Liver (tissue), 9 donors: Measurements from ENCODE around the gene LRRK1. TPM values are rescaled to one million over a fixed set of nuclear protein-coding genes. Genes with fewer than 3 reads are reported as not detected.

Experiments
- DNase-seq: peaks from one replicate; pipeline ENCODE4 v3.0.0-alpha.2; 2017; ENCODE audit warnings: low spot score
- H3K27ac ChIP-seq, 2 donors: one replicate each; pipeline ENCODE4 v1.7.0; 2013; ENCODE audit warnings: inconsistent platforms in 2 of 2, low read length in 2 of 2, control low read depth in 1 of 2, low read depth in 1 of 2, mild to moderate bottlenecking in 1 of 2
- H3K27me3 ChIP-seq, 4 donors: one replicate each; pipeline versions ENCODE4 v1.6.1 to v1.7.0; 2013; ENCODE audit warnings: low read length in 3 of 4, inconsistent platforms in 1 of 4, mild to moderate bottlenecking in 1 of 4, moderate library complexity in 1 of 4; ENCODE audit not compliant: control insufficient read depth in 4 of 4, insufficient read depth in 4 of 4
- H3K36me3 ChIP-seq, 4 donors: one replicate each; pipeline versions ENCODE4 v1.6.1 to v1.7.0; 2013; ENCODE audit warnings: low read length in 3 of 4, mild to moderate bottlenecking in 3 of 4, low read depth in 1 of 4, moderate library complexity in 1 of 4; ENCODE audit not compliant: control insufficient read depth in 4 of 4, insufficient read depth in 3 of 4
- H3K4me1 ChIP-seq, 4 donors: one replicate each; pipeline versions ENCODE4 v1.6.1 to v1.7.0; 2013; ENCODE audit warnings: low read length in 3 of 4, mild to moderate bottlenecking in 3 of 4, moderate library complexity in 1 of 4; ENCODE audit not compliant: control insufficient read depth in 4 of 4, insufficient read depth in 4 of 4
- H3K4me3 ChIP-seq, 3 donors: one replicate each; pipeline versions ENCODE4 v1.6.1 to v1.7.0; 2013; ENCODE audit warnings: low read length in 3 of 3, control low read depth in 1 of 3, low read depth in 1 of 3, mild to moderate bottlenecking in 1 of 3
- H3K9ac ChIP-seq, 2 donors: one replicate each; pipeline ENCODE4 v1.7.0; 2013; ENCODE audit warnings: low read length in 2 of 2, mild to moderate bottlenecking in 2 of 2, moderate library complexity in 2 of 2, control low read depth in 1 of 2, low read depth in 1 of 2
- H3K9me3 ChIP-seq, 4 donors: one replicate each; pipeline versions ENCODE4 v1.6.1 to v1.7.0; 2013; ENCODE audit warnings: low read length in 3 of 4; ENCODE audit not compliant: control insufficient read depth in 4 of 4
- CTCF ChIP-seq: fragments of 150-350 bp; IDR thresholded peaks from 2 replicates; pipeline ENCODE4 v1.5.1; 2017; ENCODE audit warnings: improper control_type of control experiment, low read depth, low read length; ENCODE audit not compliant: missing input control
- EGR1 ChIP-seq, 2 donors: IDR thresholded peaks; 2 replicates each; pipeline ENCODE4 v1.6.1; 2016 to 2018; ENCODE audit warnings: antibody characterized with exemption in 2 of 2, low read depth in 2 of 2
- NR2F2 ChIP-seq: IDR thresholded peaks from 2 replicates; pipeline ENCODE4 v1.6.1; 2016; ENCODE audit warnings: antibody characterized with exemption
- RAD21 ChIP-seq, 2 donors: IDR thresholded peaks; 2 replicates each; pipeline ENCODE4 v1.6.1; 2016; ENCODE audit warnings: antibody characterized with exemption in 2 of 2, mild to moderate bottlenecking in 2 of 2
- REST ChIP-seq: IDR thresholded peaks from 2 replicates; pipeline ENCODE4 v1.6.1; 2016; ENCODE audit warnings: antibody characterized with exemption, mild to moderate bottlenecking
- WGBS: extraction: QIAGEN DNeasy Blood & Tissue Kit; methylation state at CpG from one replicate; pipeline ENCODE4 v1.1.7; 2013; 5-methylcytosine and 5-hydroxymethylcytosine counted together
- polyA plus RNA-seq, 2 donors: library from polyadenylated mRNA; stranded (reverse) in 1 of 2; unstranded in 1 of 2; fragments of 200-250 nt in 1 of 2; fragments of >200 nt in 1 of 2; fragmentation: Nextera tagmentation in 1 of 2; extraction: Ambion mirVana in 1 of 2; gene quantifications; one replicate each; pipeline versions ENCODE4 v1.2.1 to v1.2.3, GENCODE V29; 2013 to 2015
- total RNA-seq, 2 donors: library from RNA; depleted of rRNA; stranded (reverse); fragments of >200 nt; gene quantifications; one replicate each; pipeline ENCODE4 v1.2.3, GENCODE V29; 2014
- TF ChIP-seq, protein P1 (sequence below): IDR thresholded peaks from 2 replicates; pipeline ENCODE4 v1.6.1; 2016; ENCODE audit warnings: antibody characterized with exemption
- donor health status: healthy.
- donor health status: healthy.
- donor health status: healthy.
- donor health status: healthy.
- donor health status: healthy.

The LRRK1 gene
- total and polyA plus RNA-seq, 4 donors = 1.2 to 4.4 (median 2.7) TPM

DNA sequence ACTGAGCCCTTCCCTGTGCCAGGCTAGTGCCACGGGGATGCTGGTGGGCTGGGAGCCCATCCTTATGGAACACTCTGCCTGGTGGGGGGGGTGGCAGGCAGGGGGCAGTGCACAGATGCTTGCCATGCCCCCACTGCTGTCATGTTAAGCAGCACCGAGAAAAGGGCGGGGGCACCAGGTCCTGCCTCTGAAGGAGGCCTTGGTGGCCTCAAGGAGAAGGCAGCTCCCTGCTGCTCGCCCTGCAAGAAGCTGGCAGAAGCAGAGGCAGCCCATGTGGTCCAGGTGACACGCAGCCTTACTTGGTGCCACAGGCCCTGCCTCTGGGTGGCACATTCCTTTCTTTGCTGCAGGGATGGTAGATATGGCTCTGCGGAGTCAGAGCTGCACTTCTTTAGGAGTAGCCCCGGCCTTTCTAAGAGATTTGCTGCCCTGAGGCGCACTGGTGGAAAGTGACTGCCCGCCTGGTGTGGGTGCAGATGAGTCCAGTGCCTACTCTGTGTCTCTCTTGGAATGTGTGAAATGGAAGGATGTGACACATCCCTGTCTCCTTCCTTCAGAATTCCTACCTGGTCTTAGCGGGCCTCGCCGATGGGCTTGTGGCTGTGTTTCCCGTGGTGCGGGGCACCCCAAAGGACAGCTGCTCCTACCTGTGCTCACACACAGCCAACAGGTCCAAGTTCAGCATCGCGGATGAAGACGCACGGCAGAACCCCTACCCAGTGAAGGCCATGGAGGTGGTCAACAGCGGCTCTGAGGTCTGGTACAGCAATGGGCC lies 145.8 kb downstream of the LRRK1 start:
- Histone ChIP-seq H3K4me3 (no peak overlapping the region), H3K4me1 (no peaks in the 10 kb centered on the region), H3K36me3 (peaks cover 0 to 4% (median 2%) of the 10 kb centered on the region in 4 donors), H3K27ac (no peak overlapping the region), H3K27me3 (no peaks in the 10 kb centered on the region), H3K9me3 (no peaks in the 10 kb centered on the region), H3K9ac (no peak overlapping the region)
- no peak for DNase-seq
- TF ChIP-seq CTCF (no peak), EGR1 (IDR thresholded peaks at IDR 0.05; ENCODE audit: low read depth in 2 of 2) (no peak)
- TF ChIP-seq, protein P1, sequence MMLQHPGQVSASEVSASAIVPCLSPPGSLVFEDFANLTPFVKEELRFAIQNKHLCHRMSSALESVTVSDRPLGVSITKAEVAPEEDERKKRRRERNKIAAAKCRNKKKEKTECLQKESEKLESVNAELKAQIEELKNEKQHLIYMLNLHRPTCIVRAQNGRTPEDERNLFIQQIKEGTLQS = no peak
- WGBS = 96% methylated on average over 19 of the region's 19 CpGs

GRCh38 chr15:101065570-101066221 lies 146.5 kb downstream of the LRRK1 start:
- Histone ChIP-seq H3K27me3 (no peaks in the 10 kb centered on the region), H3K4me3 (no peak overlapping the region), H3K9ac (no peak overlapping the region), H3K4me1 (peaks cover 0 to 2% (median 0%) of the 10 kb centered on the region in 4 donors), H3K36me3 (peaks cover 0 to 4% (median 2%) of the 10 kb centered on the region in 4 donors), H3K27ac (no peak overlapping the region), H3K9me3 (no peaks in the 10 kb centered on the region)
- no peak for TF ChIP-seq REST
- TF ChIP-seq, protein P1 = no peak
- 93% methylated on average over 28 of the region's 28 CpGs for WGBS
- DNase-seq = no peak

- no peak for DNase-seq
- Histone ChIP-seq H3K9me3 (no peaks in the 10 kb centered on the region), H3K9ac (no peak overlapping the region), H3K36me3 (peaks cover 0 to 4% (median 2%) of the 10 kb centered on the region in 4 donors), H3K27ac (no peak overlapping the region), H3K4me3 (no peak overlapping the region), H3K4me1 (peaks cover 0 to 2% (median 0%) of the 10 kb centered on the region in 4 donors), H3K27me3 (no peaks in the 10 kb centered on the region)
- 82% methylated on average over 26 of the region's 26 CpGs for WGBS
- TF ChIP-seq NR2F2 (no peak), RAD21 (IDR thresholded peaks at IDR 0.05) (no peak)
Observed at GRCh38 chr15:101066501-101067408, 147.6 kb downstream of the LRRK1 start.
